Measurements from ENCODE around the gene STX3.
A peak's percentile ranks its signal among the peaks of the same experiment; 100 is the strongest.

Gene STX3

GRCh38 chr11:59754859-59755700 is at the start of gene STX3:
Gene STX3, plus strand, starts transcription at chr11:59755376. Its CDS starts 230 bp downstream, at chr11:59755606.
- peak; percentile 37 to 59 (median 50) for DNase-seq

DNA sequence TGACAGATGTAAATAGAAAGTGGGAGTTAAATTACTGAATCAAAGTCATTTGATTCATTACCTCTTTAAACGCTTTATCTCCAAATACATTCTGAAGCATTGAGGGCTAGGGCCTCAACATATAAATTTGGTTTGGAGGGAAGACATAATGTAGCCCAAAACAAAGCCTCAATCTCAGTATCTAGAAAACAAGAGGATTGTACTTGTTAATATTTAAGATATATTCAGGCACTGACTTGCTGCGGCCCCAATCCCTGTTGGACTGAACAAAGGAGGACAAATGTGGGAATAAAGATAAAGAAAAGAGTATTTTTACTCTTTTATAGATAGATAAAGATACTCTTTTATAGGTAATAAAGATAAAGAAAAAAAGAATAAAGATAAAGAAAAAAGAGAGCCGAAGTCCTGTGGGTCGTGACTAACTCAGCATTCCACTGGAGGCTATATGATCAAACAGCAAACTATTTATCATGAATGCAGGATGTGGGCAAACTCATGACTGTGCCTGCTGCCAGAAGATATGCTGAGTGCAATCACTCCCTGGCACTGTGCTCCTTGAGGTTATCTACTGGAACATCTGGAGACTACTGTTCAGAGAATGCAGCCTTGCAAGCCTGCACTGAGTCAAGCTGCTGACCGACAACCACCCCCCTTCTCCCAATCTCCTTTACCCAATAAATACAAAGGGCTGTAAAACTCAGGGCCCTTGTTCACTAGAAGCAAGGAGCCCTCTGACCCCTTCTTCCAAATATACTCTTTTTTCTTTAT is 48.5 kb upstream of the STX3 start:
- DNase-seq: no peak

DNA sequence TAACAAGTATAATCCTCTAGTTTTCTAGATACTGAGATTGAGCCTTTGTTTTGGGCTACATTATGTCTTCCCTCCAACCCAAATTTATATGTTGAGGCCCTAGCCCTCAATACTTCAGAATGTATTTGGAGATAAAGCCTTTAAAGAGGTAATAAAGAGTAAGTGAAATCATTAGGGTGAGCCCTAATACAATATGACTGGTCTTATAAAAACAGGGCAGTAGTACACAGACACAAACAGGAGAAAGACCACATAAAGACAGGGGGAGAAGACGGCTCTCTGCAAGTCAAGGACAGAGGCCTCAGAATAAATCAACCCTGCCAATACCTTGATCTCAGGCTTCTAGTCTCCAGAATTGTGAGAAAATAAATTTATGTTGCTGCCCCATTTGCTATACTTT is 47.8 kb upstream of the STX3 start:
- DNase-seq: no peak

- no peak for DNase-seq
These were observed 46.6 kb upstream of the STX3 start for GRCh38 chr11:59708537-59708936.

DNA sequence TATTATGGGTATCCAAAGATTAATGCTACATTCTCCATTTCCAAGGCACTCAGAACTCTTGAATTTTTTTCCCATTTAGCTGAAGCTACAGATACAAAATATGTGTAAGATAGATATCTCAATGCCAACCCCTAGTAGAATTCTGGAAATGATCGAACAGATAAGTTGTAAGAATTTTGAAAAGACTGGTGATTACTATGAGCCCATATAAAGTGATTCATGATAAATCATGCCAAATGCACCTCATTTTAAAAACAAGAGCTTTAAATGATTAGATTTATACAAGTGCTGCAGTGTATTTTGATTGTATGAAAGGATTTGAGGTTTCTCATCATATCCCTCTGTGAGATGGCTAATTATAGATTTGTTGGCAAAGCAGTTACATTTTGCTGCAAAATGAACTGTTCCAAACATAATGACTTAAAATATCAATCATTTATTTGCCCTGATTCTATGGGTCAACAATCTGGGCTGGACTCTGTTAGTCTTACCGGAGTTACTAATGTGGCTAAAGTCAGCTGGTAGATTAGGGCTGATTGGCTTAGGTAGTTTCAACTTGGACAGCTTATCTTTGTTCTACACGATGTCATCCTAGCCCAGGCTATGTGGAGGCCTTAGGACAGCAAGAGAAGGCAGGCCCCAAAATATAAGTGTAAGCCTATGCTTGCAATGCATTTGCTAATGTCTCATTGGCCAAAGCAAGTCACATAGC is 44.9 kb upstream of the STX3 start:
- DNase-seq: no peak

DNA sequence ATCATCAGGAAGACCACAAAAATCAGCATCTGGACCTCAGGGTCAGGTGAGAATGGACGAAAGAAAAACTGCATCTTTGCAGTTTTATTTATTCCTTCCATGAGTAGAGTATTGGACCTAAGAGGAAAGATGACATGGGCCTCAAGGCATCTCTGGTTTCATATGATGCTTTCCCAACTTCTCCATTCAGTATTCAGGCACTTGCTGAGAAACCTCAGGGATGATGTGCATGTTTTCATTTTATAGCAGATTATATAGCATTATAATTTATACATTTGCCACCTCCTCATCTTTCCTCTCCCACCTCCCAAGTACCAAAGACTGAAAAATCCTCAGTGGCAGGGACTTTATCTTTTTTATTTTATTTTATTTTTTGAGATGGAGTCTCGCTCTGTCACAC is 41.4 kb upstream of the STX3 start, which contains the start of gene OR10V1:
Gene OR10V1 (minus strand): TSS at position 101 of the 400 bp plus-strand sequence. CDS start 0 bp downstream, at position 101.
- DNase-seq: no peak

GRCh38 chr11:59716051-59716450 is 39.1 kb upstream of the STX3 start:
- DNase-seq: no peak

DNA sequence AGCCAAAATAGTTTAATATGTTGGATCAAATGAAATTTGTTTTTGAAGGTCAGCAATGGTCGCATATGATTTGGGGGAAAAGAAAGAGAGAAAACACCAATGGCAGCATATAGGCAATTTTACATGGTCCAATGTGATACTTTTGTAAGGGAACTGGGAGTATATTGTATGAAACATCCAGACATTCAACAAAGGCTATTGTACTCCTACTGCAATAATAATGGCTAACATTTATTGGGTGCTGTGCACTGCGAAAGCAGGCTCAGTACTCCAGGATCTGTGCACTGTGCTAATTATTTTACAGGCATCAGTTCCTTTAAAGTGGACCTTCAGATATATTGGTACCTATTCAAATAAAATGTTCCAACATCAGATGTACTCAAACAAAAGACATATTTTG is 35.6 kb upstream of the STX3 start:
- DNase-seq: no peak

GRCh38 chr11:59724066-59724465 is 31.1 kb upstream of the STX3 start:
- no peak for DNase-seq

DNA sequence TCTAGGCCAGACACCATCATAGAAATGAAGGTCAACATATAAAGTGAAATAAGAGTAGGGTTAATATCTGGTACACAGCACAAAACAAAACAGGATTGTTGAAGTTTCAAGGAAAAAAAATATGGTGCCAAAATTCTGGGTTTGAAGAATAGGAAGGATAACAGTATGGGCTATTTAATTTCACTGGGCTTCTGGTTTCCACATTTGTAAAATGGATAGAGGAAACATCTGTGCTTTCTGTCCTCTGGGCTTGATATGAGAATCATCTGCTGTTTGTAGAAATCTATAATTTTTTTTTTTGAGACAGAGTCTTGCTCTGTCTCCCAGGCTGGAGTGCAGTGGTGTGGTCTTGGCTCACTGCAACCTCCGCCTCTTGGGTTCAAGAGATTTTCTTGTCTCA is 27.8 kb upstream of the STX3 start:
- no peak for DNase-seq

- DNase-seq: no peak
These were observed 27.0 kb upstream of the STX3 start for GRCh38 chr11:59728154-59728553.

GRCh38 chr11:59728913-59729312 is 26.3 kb upstream of the STX3 start:
- DNase-seq: no peak

DNA sequence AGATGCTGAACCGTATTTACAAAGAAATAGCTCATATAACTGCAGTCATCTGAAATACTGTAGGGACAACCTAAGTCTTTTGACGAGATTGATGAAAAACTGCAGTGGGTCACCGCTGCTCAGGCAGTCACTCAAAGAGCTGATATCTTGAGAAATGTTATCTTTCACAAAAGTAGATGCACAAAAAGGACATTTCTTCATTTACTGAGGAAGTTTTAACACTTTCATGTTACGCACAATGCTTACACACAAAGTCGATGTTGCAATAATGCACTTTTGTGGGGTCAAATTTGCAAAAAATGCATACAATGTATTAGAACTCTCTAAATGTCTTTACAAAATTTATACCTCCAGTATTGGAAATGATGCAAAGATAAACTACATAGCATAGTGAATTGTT is 25.3 kb upstream of the STX3 start:
- DNase-seq: no peak

DNA sequence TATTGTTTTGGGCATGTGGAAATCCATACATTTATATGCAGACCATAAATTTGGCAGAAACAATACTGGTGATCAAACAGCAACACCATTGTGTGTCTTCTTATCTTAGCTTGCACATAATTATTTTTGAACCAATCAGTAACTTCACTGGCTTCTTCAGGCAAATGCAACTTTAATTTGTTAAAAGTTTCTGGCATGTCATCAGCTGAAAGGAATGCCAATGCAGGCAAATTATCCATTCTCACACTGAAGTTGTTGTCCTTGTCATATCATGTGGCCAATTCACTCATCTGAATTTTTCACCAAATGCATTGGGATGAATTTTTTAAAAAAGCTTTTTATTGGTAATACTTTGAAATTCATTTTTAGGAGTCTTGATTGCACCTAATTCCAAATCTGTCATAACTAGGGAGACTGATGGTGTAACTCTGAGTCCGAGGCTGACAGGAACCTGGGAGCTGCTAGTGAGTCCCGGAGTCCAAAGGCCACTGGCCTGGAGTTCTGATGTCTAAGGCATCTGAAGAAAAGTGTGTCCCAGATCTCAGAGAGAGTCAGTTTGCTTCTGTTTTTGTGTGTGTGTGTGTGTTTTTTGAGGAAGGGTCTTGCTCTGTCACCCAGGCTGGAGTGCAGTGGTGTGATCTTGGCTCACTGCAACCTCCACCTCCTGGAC is 24.1 kb upstream of the STX3 start:
- DNase-seq: no peak

DNA sequence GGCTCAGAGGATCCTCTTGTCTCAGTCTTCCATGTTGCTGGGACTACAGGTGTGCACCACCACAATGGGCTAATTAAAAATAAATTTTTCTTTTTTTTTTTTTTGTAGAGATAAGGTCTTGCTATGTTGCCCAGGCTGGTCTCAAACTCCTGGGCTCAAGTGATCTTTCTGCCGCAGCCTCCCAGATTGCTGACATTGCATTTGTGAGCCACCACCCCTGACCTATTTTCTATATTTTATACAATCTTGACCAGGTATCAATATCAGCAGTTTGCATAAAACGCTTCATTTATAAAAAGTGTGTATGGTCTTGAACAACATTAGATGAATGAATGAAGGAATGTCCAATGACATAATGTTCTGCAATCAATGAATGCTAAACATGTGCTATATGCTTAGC is 9.1 kb upstream of the STX3 start:
- DNase-seq: no peak

- peak; percentile 61 to 70 (median 63) for DNase-seq
These were observed 1.3 kb upstream of the STX3 start for GRCh38 chr11:59753650-59754493.

DNA sequence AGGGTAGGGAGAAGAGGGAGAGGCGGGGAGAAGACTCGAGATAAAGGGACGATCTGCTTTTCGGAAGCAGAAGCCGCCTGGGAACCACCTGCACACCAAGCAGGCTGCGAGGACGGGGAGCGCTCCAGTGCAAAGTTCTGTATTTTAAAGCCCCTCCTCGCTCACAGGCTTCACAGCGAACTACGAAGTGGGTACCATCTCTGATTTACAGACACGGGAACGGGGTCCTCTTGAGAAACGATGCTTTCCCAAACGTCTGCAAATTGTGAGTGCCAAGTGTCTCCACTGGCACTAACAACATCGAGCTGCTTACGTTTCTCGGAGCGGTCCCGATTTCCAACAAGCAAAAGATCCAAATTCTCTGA is 700 bp upstream of the STX3 start:
- no peak for DNase-seq

DNA sequence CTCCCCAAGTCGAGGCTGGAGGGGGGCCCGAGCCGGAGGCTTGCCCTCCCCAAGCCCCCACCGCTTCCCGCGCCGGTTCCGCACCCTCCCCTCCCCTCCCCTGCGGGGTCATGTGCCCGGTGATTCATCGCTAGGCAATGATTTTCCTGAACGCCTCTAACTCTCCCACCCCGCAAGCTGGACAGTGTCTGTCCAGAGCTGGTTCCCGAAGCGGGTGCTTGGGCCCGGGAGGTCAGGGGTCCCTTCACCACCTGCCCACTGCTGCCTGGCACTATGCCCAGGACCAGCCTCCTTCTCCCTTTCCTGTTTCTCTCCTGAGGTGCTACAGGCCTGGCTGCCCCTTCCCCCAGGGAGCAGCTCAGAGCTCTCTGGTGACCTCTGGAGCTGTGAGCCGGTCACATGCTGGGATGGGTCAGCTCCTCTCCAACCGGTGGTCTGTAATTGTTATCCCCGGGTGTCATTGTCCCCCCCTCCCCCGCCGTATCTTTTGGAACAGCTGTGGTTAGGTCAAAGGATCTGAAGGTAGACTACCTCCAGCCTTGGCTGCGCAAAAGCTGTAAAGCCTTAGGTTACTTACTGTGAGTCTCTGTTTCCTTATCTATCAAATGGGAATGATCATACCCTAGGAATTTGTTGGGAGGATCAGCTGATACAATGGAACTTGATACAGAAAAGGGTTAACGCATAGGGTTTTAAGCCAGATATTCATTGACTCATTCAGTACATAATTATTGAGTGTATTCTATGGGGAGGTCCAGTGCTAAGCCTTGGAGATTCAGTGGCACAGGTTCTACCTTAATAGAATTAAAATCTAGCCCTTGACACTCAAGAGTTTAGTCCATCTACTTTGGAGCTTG is 753 bp downstream of the STX3 start:
- DNase-seq: peak in 2 of 4 experiments; percentile 16 to 18

- no peak for DNase-seq
These were observed 1.3 kb downstream of the STX3 start for GRCh38 chr11:59756558-59756840.

GRCh38 chr11:59756845-59757244 is 1.7 kb downstream of the STX3 start:
- no peak for DNase-seq

- DNase-seq: no peak
These were observed 3.3 kb downstream of the STX3 start for GRCh38 chr11:59758401-59759037.

Measured in activated CD4-positive, CD25-positive, alpha-beta regulatory T cell (primary cell).